ENCODE results near the gene POU6F2. TPM values are rescaled to one million over a fixed set of nuclear protein-coding genes. Genes with fewer than 3 reads are reported as not detected.

POU6F2 gene
- total RNA-seq, 1 experiment from 2014 or later, result 2.9 TPM

DNA sequence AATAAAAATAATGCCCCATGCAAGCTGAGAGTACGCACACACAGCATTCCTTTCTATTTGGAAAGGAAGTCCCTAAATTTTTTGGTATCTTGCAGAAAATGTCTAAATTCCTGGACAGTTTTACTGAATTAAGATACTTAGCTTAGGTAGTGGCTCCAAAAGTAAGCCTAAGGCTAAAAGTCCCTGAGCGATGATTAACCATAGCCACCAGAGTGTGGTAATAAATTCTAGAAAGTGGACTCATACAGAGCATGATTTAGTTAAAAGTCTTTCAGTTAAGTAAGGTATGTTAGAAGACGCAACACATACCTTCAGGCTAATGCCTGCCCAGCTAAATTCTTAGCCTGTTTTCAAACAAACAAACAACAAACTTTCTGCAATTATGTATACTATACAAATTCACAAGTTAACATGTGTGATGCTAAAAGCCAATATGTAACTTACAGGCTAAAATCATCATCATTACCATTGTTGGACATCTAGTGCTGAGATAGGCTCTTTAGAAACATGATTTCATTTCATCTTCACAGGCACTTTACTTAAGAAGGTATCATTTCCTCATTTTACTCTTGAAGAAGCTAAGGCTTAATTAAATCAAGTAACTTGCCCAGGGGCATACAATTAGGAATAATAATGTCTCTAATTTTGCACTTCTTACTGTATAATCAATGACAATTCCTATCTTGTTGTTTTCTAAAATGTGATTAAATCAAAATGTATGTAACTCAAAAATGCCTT, 327.1 kb downstream of the POU6F2 start (continued):
- TF ChIP-seq ZMAT4 (CRISPR knock-in tag; IDR thresholded peaks at IDR 0.05) (no peak), RORB (CRISPR knock-in tag; IDR thresholded peaks at IDR 0.05) (no peak), ZNF138 (CRISPR knock-in tag; conservative IDR thresholded peaks at IDR 0.05) (no peak), NR2C2 (CRISPR knock-in tag; IDR thresholded peaks at IDR 0.05) (no peak), NFE2L1 (CRISPR knock-in tag; IDR thresholded peaks at IDR 0.05) (no peak), ELF4 (CRISPR knock-in tag; IDR thresholded peaks at IDR 0.05; ENCODE audit: low read depth) (no peak)

- POLR2A ChIA-PET, result no interaction called here
- peaks cover 15% of the 10 kb centered on the region for H3K4me1 Mint-ChIP-seq
- H3K9me3 Mint-ChIP-seq, result no peaks in the 10 kb centered on the region
- ATAC-seq (no peak), DNase-seq (ENCODE audit: low spot score) (no peak)
- H3K27me3 Mint-ChIP-seq (ENCODE audit: low read depth), result no peaks in the 10 kb centered on the region
- TF ChIP-seq TEAD4 (CRISPR knock-in tag; IDR thresholded peaks at IDR 0.05), result no peak
- TF ChIP-seq ATF6 (CRISPR knock-in tag; IDR thresholded peaks at IDR 0.05), result no peak
- no peak for TF ChIP-seq PREB (CRISPR knock-in tag; IDR thresholded peaks at IDR 0.05; ENCODE audit: borderline replicate concordance)
- H3K36me3 Mint-ChIP-seq, result no peaks in the 10 kb centered on the region
- no peak overlapping the region for H3K4me3 Mint-ChIP-seq
- CTCF ChIA-PET, result interaction anchor here (0.5 kb wide), 1 partner anchor 80 kb away, joined by 3 read pairs; no protein-coding TSS in a partner anchor
- H3K27ac Mint-ChIP-seq, result no peak overlapping the region
These were observed 328.4 kb downstream of the POU6F2 start for GRCh38 chr7:39306016-39306570.

DNA sequence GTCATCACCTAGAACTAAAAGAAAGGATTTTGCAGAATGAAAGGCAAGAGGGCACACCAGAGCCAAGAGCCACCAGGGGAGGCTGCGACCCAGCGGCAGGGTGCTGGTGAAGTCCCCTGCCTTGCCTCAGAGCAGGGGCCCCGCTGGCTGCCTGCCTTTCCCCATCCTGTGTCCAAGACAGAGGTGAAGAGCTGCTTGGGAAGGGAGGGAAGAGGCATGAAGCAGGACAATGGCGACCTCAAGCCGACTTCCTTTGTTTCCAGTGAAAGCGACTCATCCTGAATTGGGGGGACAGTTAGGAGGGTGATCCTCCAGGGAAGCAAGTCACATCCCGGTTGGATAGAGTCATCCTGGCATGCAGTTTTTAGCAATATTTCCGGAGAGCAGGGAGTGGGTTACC, 333.0 kb downstream of the POU6F2 start:
- ChIA-PET CTCF (interaction anchor here (0.6 to 1.2 kb wide), 2 partner anchors 143 to 152 kb away, joined by 4 to 6 read pairs; no protein-coding TSS in a partner anchor), POLR2A (no interaction called here)
- Mint-ChIP-seq H3K9me3 (no peaks in the 10 kb centered on the region), H3K27me3 (ENCODE audit: low read depth) (no peaks in the 10 kb centered on the region), H3K4me3 (no peak overlapping the region), H3K27ac (peak overlapping the region; percentile 54; the same call in 1 of the 2 replicates), H3K36me3 (no peaks in the 10 kb centered on the region), H3K4me1 (peaks cover 49% of the 10 kb centered on the region)
- peak; percentile 21 for DNase-seq (ENCODE audit: low spot score)
- peak; percentile 82 for ATAC-seq
- TF ChIP-seq ZSCAN18 (CRISPR knock-in tag; IDR thresholded peaks at IDR 0.05) (no peak), ATF1 (CRISPR knock-in tag; IDR thresholded peaks at IDR 0.05) (no peak), ZNF423 (CRISPR knock-in tag; IDR thresholded peaks at IDR 0.05) (0 out of 2 replicates have a peak, but pooled peaks have one; percentile 20), USF1 (CRISPR knock-in tag; IDR thresholded peaks at IDR 0.05) (no peak)
